Mucosa of descending colon (tissue), 3 donors: ENCODE data around the gene CCDC196. TPM values are rescaled to one million over a fixed set of nuclear protein-coding genes. Genes with fewer than 3 reads are reported as not detected.
A peak's percentile ranks its signal among the peaks of the same experiment; 100 is the strongest.

Source experiments
- ATAC-seq: fragments of 200-7000 bp; cut with Tn5 transposase; one replicate; pipeline ENCODE4 v1.9.1; 2020; ENCODE audit warnings: mild to moderate bottlenecking, moderate library complexity
- DNase-seq, 3 donors: peaks; one replicate each; pipeline ENCODE4 v3.0.0-alpha.2; 2020
- H3K36me3 ChIP-seq: fragments of 200-600 bp; one replicate; pipeline ENCODE4 v1.8.0; 2021; ENCODE audit warnings: low read depth, mild to moderate bottlenecking
- H3K4me1 ChIP-seq: fragments of 200-600 bp; one replicate; pipeline ENCODE4 v1.8.0; 2021; ENCODE audit warnings: low read depth, mild to moderate bottlenecking
- H3K4me3 ChIP-seq: fragments of 200-600 bp; one replicate; pipeline ENCODE4 v1.8.0; 2021; ENCODE audit warnings: mild to moderate bottlenecking
- H3K9me3 ChIP-seq: fragments of 200-600 bp; one replicate; pipeline ENCODE4 v1.8.0; 2021; ENCODE audit warnings: mild to moderate bottlenecking
- intact Hi-C, 2 donors: fragments of 100-400 bp; cut with DNase I in 1 of 2; cut with micrococcal nuclease in 1 of 2; formaldehyde crosslinking; loops; one replicate each; pipeline versions ENCODE4 v1.11.0 to v1.11.1; 2022; cut with DNase I, micrococcal nuclease
- total RNA-seq, 3 donors: library from RNA; stranded (reverse); fragmentation: NEBNext Ultra II Directional in 2 of 3; extraction: Animal tissue kit (Norgen Biotek cat#: 25700) in 2 of 3; gene quantifications; one replicate each; pipeline versions ENCODE4 v1.2.1 to v1.2.4, GENCODE V29; 2021 to 2023
- TF ChIP-seq, protein P1 (sequence below): fragments of 200-600 bp; IDR thresholded peaks from one replicate; pipeline ENCODE4 v1.8.0; 2022; ENCODE audit warnings: antibody characterized with exemption, mild to moderate bottlenecking
- donor health status: DM: no; HTN: no; CAD: no; lungs with moderate emphysema.
- donor health status: DM: no; HTN: no; CAD: no.
- donor health status: DM: no; HTN: yes; CAD: no.

The CCDC196 gene
- total RNA-seq, 3 donors from 2014 or later, result 0.98 to 2.1 TPM; not detected in 1

DNA sequence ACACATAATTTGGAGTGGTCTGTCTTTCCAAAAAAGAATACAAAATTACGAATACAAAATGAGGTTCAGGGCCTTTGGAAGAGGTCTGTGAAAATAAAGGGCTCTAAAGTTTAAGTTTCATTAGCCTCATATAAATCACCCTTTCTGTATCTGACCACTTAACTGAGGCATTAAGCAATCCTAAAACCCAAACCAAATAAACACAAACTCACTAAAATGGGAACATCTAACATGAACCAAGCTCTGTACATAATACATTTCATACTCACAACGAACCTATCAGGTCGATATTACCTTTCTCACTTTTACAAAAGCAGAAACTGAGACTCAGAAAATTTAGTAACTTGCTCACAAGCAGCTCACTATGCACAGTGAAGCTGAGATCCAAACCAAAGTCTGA lies 1.1 kb upstream of the CCDC196 start:
- ATAC-seq, result no peak
- TF ChIP-seq, protein P1, sequence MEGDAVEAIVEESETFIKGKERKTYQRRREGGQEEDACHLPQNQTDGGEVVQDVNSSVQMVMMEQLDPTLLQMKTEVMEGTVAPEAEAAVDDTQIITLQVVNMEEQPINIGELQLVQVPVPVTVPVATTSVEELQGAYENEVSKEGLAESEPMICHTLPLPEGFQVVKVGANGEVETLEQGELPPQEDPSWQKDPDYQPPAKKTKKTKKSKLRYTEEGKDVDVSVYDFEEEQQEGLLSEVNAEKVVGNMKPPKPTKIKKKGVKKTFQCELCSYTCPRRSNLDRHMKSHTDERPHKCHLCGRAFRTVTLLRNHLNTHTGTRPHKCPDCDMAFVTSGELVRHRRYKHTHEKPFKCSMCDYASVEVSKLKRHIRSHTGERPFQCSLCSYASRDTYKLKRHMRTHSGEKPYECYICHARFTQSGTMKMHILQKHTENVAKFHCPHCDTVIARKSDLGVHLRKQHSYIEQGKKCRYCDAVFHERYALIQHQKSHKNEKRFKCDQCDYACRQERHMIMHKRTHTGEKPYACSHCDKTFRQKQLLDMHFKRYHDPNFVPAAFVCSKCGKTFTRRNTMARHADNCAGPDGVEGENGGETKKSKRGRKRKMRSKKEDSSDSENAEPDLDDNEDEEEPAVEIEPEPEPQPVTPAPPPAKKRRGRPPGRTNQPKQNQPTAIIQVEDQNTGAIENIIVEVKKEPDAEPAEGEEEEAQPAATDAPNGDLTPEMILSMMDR, result no peak
- intact Hi-C loops, result no loop called here

DNA sequence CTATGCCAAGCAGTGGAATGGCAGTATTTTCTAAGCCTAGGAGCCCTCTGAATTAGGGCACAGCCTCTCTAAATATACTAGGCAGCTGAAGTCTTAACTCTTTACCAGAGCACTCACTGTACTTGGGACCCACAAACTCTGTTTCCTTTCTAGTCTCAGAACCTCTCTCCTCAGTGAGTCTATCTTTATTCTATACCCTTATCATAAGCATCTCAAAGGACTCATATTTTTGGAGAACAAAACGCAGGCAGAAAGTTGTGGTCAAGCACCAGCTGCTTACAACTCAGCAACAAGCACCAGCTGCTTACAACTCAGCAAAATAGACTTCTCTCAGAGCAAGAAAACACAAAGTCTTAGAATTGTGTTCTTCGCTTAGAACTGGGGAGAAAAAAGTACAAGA lies 993 bp downstream of the CCDC196 start:
- TF ChIP-seq, protein P1, result no peak
- DNase-seq (no peak), ATAC-seq (no peak)
- intact Hi-C loops, result no loop called here
- Histone ChIP-seq H3K9me3 (no peaks in the 10 kb centered on the region), H3K36me3 (no peaks in the 10 kb centered on the region), H3K4me3 (no peak overlapping the region), H3K4me1 (no peaks in the 10 kb centered on the region)

More for the DNA sequence above, 1.1 kb upstream of the CCDC196 start:
- H3K4me3 ChIP-seq, result no peak overlapping the region
- no peak for DNase-seq
- no peaks in the 10 kb centered on the region for H3K9me3 ChIP-seq
- no peaks in the 10 kb centered on the region for H3K4me1 ChIP-seq
- H3K36me3 ChIP-seq, result no peaks in the 10 kb centered on the region

DNA sequence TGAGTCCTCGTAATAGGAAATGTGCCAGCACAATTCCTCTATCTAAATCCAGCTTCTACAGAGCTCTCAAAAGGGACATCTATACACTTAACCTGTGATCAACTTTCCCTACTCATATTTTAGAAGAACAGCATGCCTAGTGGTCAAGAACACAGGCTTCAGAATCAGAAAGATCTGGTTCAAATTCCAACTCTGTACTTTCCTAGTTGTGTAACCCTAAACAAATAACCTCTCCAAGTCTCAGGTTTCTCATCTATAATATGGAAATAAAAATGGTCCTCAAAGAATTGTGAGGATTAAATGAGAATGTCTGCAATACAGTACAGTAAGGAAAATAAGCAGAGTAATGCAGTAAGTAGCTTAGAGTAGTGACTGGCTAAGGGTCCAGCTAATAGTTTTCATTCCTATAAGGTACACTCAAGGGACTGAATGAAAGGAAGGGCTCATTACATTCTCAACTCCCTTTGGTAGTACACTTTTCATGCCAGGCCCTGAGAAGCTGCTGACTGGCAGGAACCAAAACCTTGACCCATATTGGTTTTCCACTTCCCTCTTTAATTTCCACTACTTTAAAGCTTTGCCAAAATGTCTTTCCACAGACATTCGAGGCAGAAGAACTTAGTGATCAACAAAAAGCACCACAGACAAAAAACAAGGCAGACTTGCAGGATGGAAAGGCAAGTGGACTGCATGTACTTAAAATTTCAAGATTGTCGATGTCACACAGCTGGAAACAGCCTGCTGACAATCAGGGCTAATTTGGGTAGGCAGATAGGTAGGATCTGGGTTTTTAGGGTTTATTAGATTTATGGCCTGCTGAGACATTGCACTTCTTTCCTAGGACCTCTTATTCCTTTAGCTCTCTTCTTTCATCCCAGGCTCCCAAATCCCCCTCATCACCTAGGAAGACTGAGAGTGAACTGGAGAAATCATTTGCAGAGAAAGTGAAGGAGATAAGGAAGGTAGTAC lies 4.3 kb downstream of the CCDC196 start:
- H3K36me3 ChIP-seq, result no peaks in the 10 kb centered on the region
- no peaks in the 10 kb centered on the region for H3K9me3 ChIP-seq
- DNase-seq, result no peak
- H3K4me1 ChIP-seq, result no peaks in the 10 kb centered on the region
- TF ChIP-seq, protein P1, result no peak
- ATAC-seq, result no peak
- intact Hi-C loops, result no loop called here
- H3K4me3 ChIP-seq, result no peak overlapping the region

DNA sequence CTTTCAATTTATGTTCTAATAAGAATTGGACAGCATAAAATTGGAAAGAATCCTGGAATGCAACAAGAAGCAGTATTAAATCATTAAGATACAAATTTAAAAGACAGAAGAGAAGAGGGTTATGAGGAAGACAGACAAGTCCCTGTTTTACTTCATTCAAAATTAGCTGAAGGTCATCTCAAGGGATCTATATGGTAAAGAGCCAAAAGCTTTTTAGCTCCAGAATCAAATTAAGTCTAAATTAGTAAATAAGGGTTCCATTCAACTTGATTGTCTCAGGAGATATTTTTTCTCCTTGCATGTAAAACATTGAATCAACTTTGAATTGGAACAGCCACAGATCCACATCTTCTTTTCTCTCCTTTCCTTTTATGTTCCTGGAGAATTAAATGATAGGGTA lies 7.6 kb downstream of the CCDC196 start:
- no peak for ATAC-seq
- H3K4me3 ChIP-seq, result no peak overlapping the region
- TF ChIP-seq, protein P1, result no peak
- intact Hi-C loops, result no loop called here
- H3K4me1 ChIP-seq, result peaks cover 5% of the 10 kb centered on the region
- no peaks in the 10 kb centered on the region for H3K36me3 ChIP-seq
- DNase-seq, result no peak
- H3K9me3 ChIP-seq, result no peaks in the 10 kb centered on the region

DNA sequence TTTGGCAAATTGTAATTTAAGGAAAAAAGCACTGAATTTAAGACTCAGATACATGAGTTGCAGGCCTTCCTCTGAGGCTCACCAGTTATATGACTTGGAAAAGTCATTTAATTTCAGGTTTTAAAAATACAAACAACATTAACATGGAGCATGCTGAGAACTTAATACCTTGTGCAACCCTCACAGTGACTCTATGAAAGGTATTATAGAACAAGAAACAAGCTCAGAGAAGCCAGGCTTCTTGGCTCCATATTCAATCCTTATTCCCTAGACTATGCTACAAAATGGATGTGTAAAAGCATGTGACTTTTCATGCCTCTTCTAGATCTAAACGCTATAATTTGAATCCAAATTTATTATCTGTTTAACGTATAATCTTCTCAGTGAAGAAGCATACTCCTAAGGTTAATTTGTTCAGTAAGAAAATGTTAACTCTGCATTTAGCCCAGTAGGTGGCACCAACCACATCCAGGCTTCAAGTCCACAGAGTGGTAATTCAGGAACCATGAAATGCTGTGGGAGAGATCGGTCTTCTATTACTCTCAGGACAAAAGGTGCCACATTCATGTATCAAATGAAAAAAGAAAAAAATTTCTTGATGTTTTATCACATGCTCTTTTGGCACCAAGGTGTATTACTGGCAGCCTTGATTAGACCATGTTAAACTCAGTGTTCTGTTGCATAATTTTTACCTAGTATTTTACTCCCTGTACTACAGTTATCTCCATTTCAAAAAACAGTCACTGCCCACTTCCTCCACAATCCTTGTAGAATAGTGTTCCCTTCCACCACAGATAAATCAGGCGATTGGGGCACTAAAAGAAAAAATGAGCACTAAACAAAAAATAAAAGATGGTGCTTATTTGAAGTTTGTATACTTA lies 9.3 kb downstream of the CCDC196 start:
- ATAC-seq (peak; percentile 92), DNase-seq (peak in 1 of 3 donors; percentile 71)
- Histone ChIP-seq H3K9me3 (no peaks in the 10 kb centered on the region), H3K36me3 (no peaks in the 10 kb centered on the region), H3K4me3 (no peak overlapping the region), H3K4me1 (peaks cover 5% of the 10 kb centered on the region)
- TF ChIP-seq, protein P1, result peak; percentile 60
- intact Hi-C loops, result no loop called here
